Nephron progenitor cell (in vitro differentiated cells): Measurements from ENCODE around the gene RAPGEF5.
A peak's percentile ranks its signal among the peaks of the same experiment; 100 is the strongest.

Source experiments
- DNase-seq: peaks from one replicate; pipeline ENCODE4 v3.0.0; 2021
- H3K27ac Mint-ChIP-seq: 2 replicates; pipeline ENCODE4 v1.8.0; 2021; ENCODE audit warnings: mild to moderate bottlenecking, moderate library complexity, mixed read lengths
- H3K27me3 Mint-ChIP-seq: 2 replicates; pipeline ENCODE4 v1.8.0; 2021; ENCODE audit warnings: mild to moderate bottlenecking, low read depth, mixed read lengths; ENCODE audit not compliant: poor library complexity
- H3K36me3 Mint-ChIP-seq: 2 replicates; pipeline ENCODE4 v1.8.0; 2021; ENCODE audit warnings: low read depth, mixed read lengths
- H3K4me1 Mint-ChIP-seq: 2 replicates; pipeline ENCODE4 v1.8.0; 2021; ENCODE audit warnings: mixed read lengths
- H3K4me3 Mint-ChIP-seq: 2 replicates; pipeline ENCODE4 v1.8.0; 2021; ENCODE audit warnings: mild to moderate bottlenecking, moderate library complexity, mixed read lengths
- H3K9me3 Mint-ChIP-seq: 2 replicates; pipeline ENCODE4 v1.8.0; 2021; ENCODE audit warnings: mild to moderate bottlenecking, moderate library complexity, mixed read lengths
- TF ChIP-seq, protein P1 (sequence below): fragments of 200-600 bp; sonication (generic); IDR thresholded peaks from 2 replicates; pipeline ENCODE4 v1.5.0; 2021; ENCODE audit warnings: antibody characterized with exemption

RAPGEF5 gene

DNA sequence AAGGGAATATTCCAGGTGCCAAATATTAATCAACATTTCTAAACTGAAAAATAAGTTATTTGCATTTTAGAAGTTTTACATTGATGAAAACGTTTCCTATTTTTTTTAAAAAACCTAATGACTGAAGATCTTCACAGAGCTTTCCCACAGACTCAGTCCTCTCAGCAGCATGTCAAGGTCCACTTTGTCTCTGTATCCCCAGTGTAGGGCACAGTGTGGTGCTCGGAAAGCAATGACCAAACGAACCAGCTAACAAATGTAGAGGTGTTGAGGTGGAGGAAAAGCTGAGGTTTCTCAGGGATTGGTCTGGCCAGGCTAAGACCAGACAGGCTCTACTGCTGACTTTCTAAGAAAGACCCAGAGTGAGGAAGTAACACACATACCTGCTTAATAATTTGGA lies 209.1 kb downstream of the RAPGEF5 start:
- Mint-ChIP-seq H3K27me3 (peaks cover 3% of the 10 kb centered on the region), H3K36me3 (peaks cover 40% of the 10 kb centered on the region), H3K4me1 (peaks cover 16% of the 10 kb centered on the region), H3K27ac (no peak overlapping the region), H3K4me3 (no peak overlapping the region), H3K9me3 (peaks cover 6% of the 10 kb centered on the region)
- no peak for DNase-seq
- TF ChIP-seq, protein P1, sequence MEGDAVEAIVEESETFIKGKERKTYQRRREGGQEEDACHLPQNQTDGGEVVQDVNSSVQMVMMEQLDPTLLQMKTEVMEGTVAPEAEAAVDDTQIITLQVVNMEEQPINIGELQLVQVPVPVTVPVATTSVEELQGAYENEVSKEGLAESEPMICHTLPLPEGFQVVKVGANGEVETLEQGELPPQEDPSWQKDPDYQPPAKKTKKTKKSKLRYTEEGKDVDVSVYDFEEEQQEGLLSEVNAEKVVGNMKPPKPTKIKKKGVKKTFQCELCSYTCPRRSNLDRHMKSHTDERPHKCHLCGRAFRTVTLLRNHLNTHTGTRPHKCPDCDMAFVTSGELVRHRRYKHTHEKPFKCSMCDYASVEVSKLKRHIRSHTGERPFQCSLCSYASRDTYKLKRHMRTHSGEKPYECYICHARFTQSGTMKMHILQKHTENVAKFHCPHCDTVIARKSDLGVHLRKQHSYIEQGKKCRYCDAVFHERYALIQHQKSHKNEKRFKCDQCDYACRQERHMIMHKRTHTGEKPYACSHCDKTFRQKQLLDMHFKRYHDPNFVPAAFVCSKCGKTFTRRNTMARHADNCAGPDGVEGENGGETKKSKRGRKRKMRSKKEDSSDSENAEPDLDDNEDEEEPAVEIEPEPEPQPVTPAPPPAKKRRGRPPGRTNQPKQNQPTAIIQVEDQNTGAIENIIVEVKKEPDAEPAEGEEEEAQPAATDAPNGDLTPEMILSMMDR = no peak

DNA sequence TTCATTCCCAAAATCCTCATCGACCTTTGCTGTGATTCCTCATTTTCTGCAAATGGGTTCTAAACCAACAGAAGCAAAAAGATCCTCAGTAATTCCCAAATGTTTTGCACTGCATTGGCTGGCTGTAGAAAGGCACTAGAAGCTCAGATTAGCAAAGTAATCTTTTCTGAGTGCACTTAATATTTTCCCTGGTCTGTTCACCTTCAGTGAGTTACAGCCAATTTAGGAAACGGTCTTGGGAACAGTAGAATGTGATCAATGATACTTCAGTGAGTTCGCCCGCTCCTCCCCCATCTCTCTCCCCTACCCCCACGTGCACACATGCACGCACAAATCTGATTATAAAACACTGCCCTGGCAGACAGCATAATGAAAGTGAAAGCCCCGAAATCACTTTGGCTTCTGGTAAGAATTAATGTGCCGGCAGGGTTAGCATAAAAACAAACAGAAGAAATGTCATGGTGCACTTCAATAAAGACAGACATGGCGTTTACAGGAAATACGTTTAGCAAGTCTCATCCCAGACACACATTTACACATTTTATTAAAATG lies 209.9 kb downstream of the RAPGEF5 start:
- H3K4me3 Mint-ChIP-seq = no peak overlapping the region
- H3K4me1 Mint-ChIP-seq = peaks cover 17% of the 10 kb centered on the region
- TF ChIP-seq, protein P1 = no peak
- H3K36me3 Mint-ChIP-seq = peaks cover 47% of the 10 kb centered on the region
- H3K27ac Mint-ChIP-seq = no peak overlapping the region
- peaks cover 3% of the 10 kb centered on the region for H3K27me3 Mint-ChIP-seq
- H3K9me3 Mint-ChIP-seq = peaks cover 6% of the 10 kb centered on the region
- DNase-seq = no peak

DNA sequence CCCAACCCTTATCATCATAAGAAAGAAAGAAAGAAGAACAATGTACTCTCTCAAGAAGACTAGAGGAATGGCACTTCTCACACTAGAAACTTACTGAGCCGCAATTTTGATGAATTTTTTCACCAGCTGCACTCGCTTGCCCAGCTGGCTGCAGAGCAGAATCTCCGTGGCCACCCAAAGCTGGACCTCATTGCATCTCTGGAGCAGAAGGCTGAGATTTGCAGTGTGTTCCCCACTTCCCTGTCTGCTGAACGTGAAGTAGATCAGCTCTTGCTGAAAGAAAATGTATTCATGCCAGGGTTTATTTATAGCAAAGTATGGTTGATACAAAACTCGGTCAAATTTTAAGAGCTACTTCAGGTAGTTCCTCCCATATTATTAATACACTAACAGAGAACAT lies 212.0 kb downstream of the RAPGEF5 start:
- peaks cover 10% of the 10 kb centered on the region for H3K27me3 Mint-ChIP-seq
- DNase-seq = no peak
- no peak overlapping the region for H3K4me3 Mint-ChIP-seq
- peaks cover 53% of the 10 kb centered on the region for H3K36me3 Mint-ChIP-seq
- TF ChIP-seq, protein P1 = no peak
- H3K9me3 Mint-ChIP-seq = peaks cover 10% of the 10 kb centered on the region
- no peak overlapping the region for H3K27ac Mint-ChIP-seq
- peaks cover 35% of the 10 kb centered on the region for H3K4me1 Mint-ChIP-seq

DNA sequence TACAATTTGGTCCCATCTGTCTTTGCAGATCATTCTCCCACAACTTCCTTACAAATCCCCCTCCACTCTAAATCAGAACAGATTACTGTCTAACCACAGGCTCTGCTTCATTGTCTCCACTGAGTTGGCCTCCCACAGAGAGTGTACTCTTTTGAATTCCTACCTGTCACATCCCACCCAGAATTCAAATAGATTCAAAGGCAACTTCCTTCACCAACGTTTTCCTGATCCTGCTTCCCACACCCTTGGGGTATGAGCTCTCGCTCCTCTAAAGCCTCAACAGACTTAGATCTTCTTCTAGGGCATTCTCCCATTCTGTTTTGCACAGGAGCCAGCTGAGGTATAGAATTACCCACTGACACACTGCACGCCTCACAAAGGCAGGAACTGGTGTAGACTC lies 213.5 kb downstream of the RAPGEF5 start:
- Mint-ChIP-seq H3K4me3 (no peak overlapping the region), H3K27ac (peak overlapping the region; percentile 2), H3K9me3 (peaks cover 20% of the 10 kb centered on the region), H3K36me3 (peaks cover 55% of the 10 kb centered on the region), H3K4me1 (peaks cover 49% of the 10 kb centered on the region), H3K27me3 (peaks cover 13% of the 10 kb centered on the region)
- TF ChIP-seq, protein P1 = no peak
- DNase-seq = no peak

DNA sequence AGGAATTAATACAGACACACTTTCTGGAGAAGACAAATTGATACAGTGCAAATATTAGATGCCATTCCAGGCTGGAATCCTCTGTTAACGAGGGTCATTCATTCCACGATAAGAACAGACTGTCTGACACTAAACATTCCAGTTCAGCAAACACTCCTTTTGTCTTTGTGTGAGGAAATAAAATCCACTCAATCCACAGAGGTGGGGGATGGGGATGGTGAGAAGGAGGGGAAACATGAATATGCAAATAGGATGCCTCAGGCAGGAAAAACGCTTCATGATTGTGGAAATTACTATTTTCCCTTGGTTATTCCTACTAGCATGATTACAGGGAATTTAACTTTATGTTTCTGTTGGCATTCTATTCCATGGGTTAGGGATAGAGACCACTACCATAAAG lies 214.4 kb downstream of the RAPGEF5 start:
- no peak for DNase-seq
- no peak overlapping the region for H3K27ac Mint-ChIP-seq
- H3K36me3 Mint-ChIP-seq = peaks cover 62% of the 10 kb centered on the region
- H3K9me3 Mint-ChIP-seq = peaks cover 30% of the 10 kb centered on the region
- H3K4me3 Mint-ChIP-seq = no peak overlapping the region
- TF ChIP-seq, protein P1 = no peak
- H3K27me3 Mint-ChIP-seq = peaks cover 13% of the 10 kb centered on the region
- H3K4me1 Mint-ChIP-seq = peaks cover 57% of the 10 kb centered on the region

DNA sequence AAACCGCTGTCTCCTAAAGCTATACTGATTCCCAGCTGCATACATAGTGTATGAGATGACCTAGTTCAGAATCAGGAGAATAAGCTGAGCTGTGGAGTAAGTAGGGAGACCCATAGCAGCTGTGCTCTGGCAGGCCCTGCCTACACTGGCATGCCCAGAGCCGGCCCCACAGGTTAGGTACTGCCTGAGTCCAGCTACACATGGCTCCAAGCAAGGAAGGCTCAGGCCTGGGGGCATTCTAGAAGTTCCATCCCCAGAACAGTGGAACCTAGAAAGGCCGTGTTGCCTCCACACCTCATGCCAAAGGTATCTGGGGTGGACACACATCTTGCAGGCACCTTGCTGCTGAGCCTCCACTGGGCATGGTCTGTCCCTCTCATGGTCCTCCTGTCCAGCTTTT lies 215.6 kb downstream of the RAPGEF5 start:
- peaks cover 36% of the 10 kb centered on the region for H3K9me3 Mint-ChIP-seq
- peaks cover 13% of the 10 kb centered on the region for H3K27me3 Mint-ChIP-seq
- TF ChIP-seq, protein P1 = no peak
- no peak overlapping the region for H3K4me3 Mint-ChIP-seq
- peaks cover 52% of the 10 kb centered on the region for H3K4me1 Mint-ChIP-seq
- no peak overlapping the region for H3K27ac Mint-ChIP-seq
- peaks cover 62% of the 10 kb centered on the region for H3K36me3 Mint-ChIP-seq
- DNase-seq = no peak
